DOHH2 (cell line): ENCODE data around the gene BCL2.

Experiments used
- H3F3A ChIP-seq: fragments of 200-600 bp; sonication (generic), shearing (Covaris generic); 2 replicates; pipeline ENCODE4 v1.6.0; 2016; ENCODE audit warnings: antibody characterized with exemption, mild to moderate bottlenecking; ENCODE audit not compliant: control insufficient read depth, insufficient read depth
- H3K27ac ChIP-seq: fragments of 200-600 bp; sonication (generic); 2 replicates; pipeline ENCODE4 v1.5.1; 2014; ENCODE audit warnings: low read depth, mild to moderate bottlenecking, low read length, moderate library complexity
- H3K27me3 ChIP-seq: fragments of 200-600 bp; sonication (generic); 2 replicates; pipeline ENCODE4 v1.6.1; 2014; ENCODE audit warnings: mild to moderate bottlenecking, low read length, mixed read lengths; ENCODE audit not compliant: control insufficient read depth
- H3K36me3 ChIP-seq: fragments of 200-600 bp; sonication (generic); 2 replicates; pipeline ENCODE4 v1.6.1; 2014; ENCODE audit warnings: mild to moderate bottlenecking, low read length, moderate library complexity, mixed read lengths; ENCODE audit not compliant: control insufficient read depth
- H3K4me1 ChIP-seq: fragments of 200-600 bp; sonication (generic); 2 replicates; pipeline ENCODE4 v1.6.1; 2014; ENCODE audit warnings: mild to moderate bottlenecking, low read length, mixed read lengths; ENCODE audit not compliant: control insufficient read depth
- H3K4me2 ChIP-seq: fragments of 200-600 bp; sonication (generic); 2 replicates; pipeline ENCODE4 v1.6.0; 2014; ENCODE audit warnings: mild to moderate bottlenecking, low read length, moderate library complexity
- H3K4me3 ChIP-seq: fragments of 200-600 bp; sonication (generic); 2 replicates; pipeline ENCODE4 v1.5.1; 2014; ENCODE audit warnings: mild to moderate bottlenecking, low read length, mixed read lengths
- H3K79me2 ChIP-seq: fragments of 200-600 bp; sonication (generic); 2 replicates; pipeline ENCODE4 v1.6.1; 2014; ENCODE audit warnings: mild to moderate bottlenecking, low read length, mixed read lengths; ENCODE audit not compliant: control insufficient read depth
- H3K9me2 ChIP-seq: fragments of 200-600 bp; sonication (generic); replicated peaks from 2 replicates; pipeline ENCODE4 v1.6.1; 2014; ENCODE audit warnings: mild to moderate bottlenecking, low read length, mixed read lengths; ENCODE audit not compliant: control insufficient read depth
- H3K9me3 ChIP-seq: fragments of 200-600 bp; sonication (generic); 2 replicates; pipeline ENCODE4 v1.6.1; 2014; ENCODE audit warnings: antibody characterized with exemption, low read length, mixed read lengths; ENCODE audit not compliant: control insufficient read depth, insufficient read depth
- H4K20me1 ChIP-seq: fragments of 200-600 bp; sonication (generic); 2 replicates; pipeline ENCODE4 v1.6.0; 2014; ENCODE audit warnings: low read depth, mild to moderate bottlenecking, antibody characterized with exemption, low read length, moderate library complexity; ENCODE audit not compliant: control insufficient read depth, insufficient read depth
- CTCF ChIP-seq: fragments of 200-600 bp; sonication (generic); IDR thresholded peaks from one replicate; pipeline ENCODE4 v1.5.1; 2014; ENCODE audit warnings: antibody characterized with exemption, mild to moderate bottlenecking, low read depth, low read length; ENCODE audit not compliant: poor library complexity, severe bottlenecking
- EZH2phosphoT487 ChIP-seq: fragments of 200-600 bp; sonication (generic); IDR thresholded peaks from 2 replicates; pipeline ENCODE4 v1.6.1; 2017; ENCODE audit warnings: borderline replicate concordance, mild to moderate bottlenecking, antibody characterized with exemption, low read length, moderate library complexity, mixed read lengths

The BCL2 gene

GRCh38 chr18:63244607-63245006 lies 75.0 kb downstream of the BCL2 start:
- H3K4me2 ChIP-seq: no peak overlapping the region
- no peaks in the 10 kb centered on the region for H3K9me2 ChIP-seq
- peaks cover 70% of the 10 kb centered on the region for H3K36me3 ChIP-seq
- H4K20me1 ChIP-seq: no peaks in the 10 kb centered on the region; the same call in 1 of the 2 replicates
- no peaks in the 10 kb centered on the region for H3K4me1 ChIP-seq
- no peak overlapping the region for H3K27ac ChIP-seq
- peaks cover 2% of the 10 kb centered on the region; the same call in 1 of the 2 replicates for H3F3A ChIP-seq
- no peak for TF ChIP-seq EZH2phosphoT487
- no peak for TF ChIP-seq CTCF
- no peaks in the 10 kb centered on the region for H3K9me3 ChIP-seq
- H3K4me3 ChIP-seq: no peak overlapping the region
- peaks cover 98% of the 10 kb centered on the region for H3K79me2 ChIP-seq
- H3K27me3 ChIP-seq: no peaks in the 10 kb centered on the region

- Histone ChIP-seq H3K4me1 (no peaks in the 10 kb centered on the region), H3K36me3 (peaks cover 80% of the 10 kb centered on the region), H3K4me2 (no peak overlapping the region)
Observed at GRCh38 chr18:63241760-63242159, 77.8 kb downstream of the BCL2 start.

GRCh38 chr18:63241317-63241712 lies 78.3 kb downstream of the BCL2 start:
- TF ChIP-seq EZH2phosphoT487 (no peak), CTCF (no peak)
- Histone ChIP-seq H3K27ac (no peak overlapping the region), H3K27me3 (no peaks in the 10 kb centered on the region), H3K36me3 (peaks cover 80% of the 10 kb centered on the region), H3K4me3 (no peak overlapping the region), H3K9me3 (no peaks in the 10 kb centered on the region), H3K9me2 (no peaks in the 10 kb centered on the region), H3F3A (no peaks in the 10 kb centered on the region; the same call in 1 of the 2 replicates), H4K20me1 (0 out of 2 replicates have a peak, but pooled peaks cover 2% of the 10 kb centered on the region), H3K79me2 (peaks cover 97% of the 10 kb centered on the region), H3K4me2 (no peak overlapping the region), H3K4me1 (no peaks in the 10 kb centered on the region)

More at GRCh38 chr18:63241760-63242159, 77.8 kb downstream of the BCL2 start:
- Histone ChIP-seq H3K27ac (no peak overlapping the region), H3F3A (no peaks in the 10 kb centered on the region; the same call in 1 of the 2 replicates), H3K9me3 (no peaks in the 10 kb centered on the region), H3K4me3 (no peak overlapping the region), H3K79me2 (peaks cover 97% of the 10 kb centered on the region), H4K20me1 (0 out of 2 replicates have a peak, but pooled peaks cover 2% of the 10 kb centered on the region), H3K9me2 (no peaks in the 10 kb centered on the region), H3K27me3 (no peaks in the 10 kb centered on the region)
- TF ChIP-seq CTCF (no peak), EZH2phosphoT487 (no peak)
